Hypothalamus (tissue), 51 donors: ENCODE data around the gene DAZ4.
"Not testable (repeated sequence)": the region's sequence is repeated elsewhere in the genome, so short reads cannot be mapped to it uniquely, and the experiment has no call there.

Source experiments
- DNase-seq, 51 donors: peaks; one replicate each; lab custom pipeline; 2025; lab: John Stamatoyannopoulos, UW

The DAZ4 gene, protein sequence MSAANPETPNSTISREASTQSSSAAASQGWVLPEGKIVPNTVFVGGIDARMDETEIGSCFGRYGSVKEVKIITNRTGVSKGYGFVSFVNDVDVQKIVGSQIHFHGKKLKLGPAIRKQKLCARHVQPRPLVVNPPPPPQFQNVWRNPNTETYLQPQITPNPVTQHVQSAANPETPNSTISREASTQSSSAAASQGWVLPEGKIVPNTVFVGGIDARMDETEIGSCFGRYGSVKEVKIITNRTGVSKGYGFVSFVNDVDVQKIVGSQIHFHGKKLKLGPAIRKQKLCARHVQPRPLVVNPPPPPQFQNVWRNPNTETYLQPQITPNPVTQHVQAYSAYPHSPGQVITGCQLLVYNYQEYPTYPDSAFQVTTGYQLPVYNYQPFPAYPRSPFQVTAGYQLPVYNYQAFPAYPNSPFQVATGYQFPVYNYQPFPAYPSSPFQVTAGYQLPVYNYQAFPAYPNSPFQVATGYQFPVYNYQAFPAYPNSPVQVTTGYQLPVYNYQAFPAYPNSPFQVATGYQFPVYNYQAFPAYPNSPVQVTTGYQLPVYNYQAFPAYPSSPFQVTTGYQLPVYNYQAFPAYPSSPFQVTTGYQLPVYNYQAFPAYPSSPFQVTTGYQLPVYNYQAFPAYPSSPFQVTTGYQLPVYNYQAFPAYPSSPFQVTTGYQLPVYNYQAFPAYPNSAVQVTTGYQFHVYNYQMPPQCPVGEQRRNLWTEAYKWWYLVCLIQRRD

DNA sequence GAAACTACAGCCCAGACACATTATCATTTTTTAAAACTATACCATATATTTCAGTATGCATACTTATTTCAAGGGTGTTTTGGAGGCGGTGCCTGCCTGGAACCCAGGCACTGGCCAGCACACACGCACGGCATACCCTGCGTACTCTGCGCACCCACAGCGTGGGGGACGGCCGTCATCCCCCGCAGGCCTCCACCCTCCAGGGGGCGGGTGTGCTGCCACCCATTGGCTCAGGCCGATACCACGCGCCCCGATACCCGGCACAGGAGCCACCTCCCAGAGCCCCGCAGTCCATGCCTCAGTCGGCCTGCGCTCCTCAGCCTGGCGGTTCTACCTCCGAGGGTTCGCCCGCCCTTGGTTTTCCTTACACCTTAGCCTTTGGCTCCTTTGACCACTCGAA, at the start of gene DAZ4:
Gene DAZ4 (plus strand): TSS at position 301 of the 400 bp plus-strand sequence. CDS start 208 bp downstream, outside the sequence.
- not testable (repeated sequence) for DNase-seq

DNA sequence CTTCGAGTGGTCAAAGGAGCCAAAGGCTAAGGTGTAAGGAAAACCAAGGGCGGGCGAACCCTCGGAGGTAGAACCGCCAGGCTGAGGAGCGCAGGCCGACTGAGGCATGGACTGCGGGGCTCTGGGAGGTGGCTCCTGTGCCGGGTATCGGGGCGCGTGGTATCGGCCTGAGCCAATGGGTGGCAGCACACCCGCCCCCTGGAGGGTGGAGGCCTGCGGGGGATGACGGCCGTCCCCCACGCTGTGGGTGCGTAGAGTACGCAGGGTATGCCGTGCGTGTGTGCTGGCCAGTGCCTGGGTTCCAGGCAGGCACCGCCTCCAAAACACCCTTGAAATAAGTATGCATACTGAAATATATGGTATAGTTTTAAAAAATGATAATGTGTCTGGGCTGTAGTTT, 20.4 kb upstream of the DAZ4 start, which contains the start of gene DAZ3:
Gene DAZ3 (minus strand): TSS at position 101 of the 400 bp plus-strand sequence. CDS start 208 bp downstream, outside the sequence.
- not testable (repeated sequence) for DNase-seq

DNA sequence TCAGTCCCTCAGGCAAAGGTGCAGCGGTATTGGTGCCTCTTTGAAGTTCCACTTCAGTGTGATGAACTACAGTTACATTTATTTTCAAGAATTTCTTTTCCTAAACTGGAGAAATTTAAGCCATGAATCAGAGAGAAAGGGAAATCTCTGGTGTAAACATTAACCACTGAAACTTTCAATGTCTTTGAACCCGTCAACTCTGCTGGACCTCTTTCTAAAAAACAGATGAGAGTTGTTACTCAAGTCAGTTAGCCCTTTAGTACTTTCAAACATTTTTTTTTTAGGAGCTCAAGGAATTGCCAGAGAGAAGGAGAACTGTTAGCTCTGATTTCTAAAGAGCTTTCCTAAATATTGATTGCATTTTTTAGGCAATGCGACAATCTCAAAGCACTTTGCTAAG, 11.9 kb upstream of the DAZ4 start:
- DNase-seq: not testable (repeated sequence)

DNA sequence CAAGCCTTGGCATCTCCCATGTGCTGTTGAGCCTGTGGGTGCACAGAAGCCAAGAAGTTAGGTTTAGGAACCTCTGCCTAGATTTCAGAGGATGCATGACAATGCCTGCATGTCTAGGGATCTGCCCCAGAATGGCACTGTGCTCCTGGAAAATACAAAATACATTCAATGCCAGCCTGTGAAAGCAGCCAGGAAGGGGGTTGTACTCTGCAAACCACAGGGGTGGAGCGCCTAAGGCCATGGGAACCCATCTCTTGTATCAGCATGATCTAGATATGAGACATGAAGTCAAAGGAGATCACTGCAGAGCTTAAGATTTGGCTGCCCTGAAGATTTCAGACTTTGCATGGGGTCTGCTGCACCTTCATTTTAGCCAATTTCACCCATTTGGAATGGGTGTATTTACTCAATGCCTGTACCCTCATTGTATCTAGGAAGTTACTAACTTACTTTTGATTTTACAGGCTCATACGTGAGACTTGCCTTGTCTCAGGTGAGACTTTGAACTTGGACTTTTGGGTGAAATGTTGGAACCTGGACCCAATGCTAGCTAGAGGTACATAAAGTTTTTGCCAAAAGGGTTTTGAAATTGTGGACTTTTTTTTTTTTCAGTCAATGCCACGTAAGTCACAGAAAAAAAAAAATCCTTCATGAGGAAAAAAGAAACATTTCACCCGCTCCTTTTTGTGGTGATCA, 9.4 kb upstream of the DAZ4 start:
- DNase-seq: not testable (repeated sequence)

DNA sequence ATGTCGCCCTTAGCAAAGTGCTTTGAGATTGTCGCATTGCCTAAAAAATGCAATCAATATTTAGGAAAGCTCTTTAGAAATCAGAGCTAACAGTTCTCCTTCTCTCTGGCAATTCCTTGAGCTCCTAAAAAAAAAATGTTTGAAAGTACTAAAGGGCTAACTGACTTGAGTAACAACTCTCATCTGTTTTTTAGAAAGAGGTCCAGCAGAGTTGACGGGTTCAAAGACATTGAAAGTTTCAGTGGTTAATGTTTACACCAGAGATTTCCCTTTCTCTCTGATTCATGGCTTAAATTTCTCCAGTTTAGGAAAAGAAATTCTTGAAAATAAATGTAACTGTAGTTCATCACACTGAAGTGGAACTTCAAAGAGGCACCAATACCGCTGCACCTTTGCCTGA, 8.7 kb upstream of the DAZ4 start:
- not testable (repeated sequence) for DNase-seq
